ENCODE data around the gene DUSP28. TPM values are rescaled to one million over a fixed set of nuclear protein-coding genes. Genes with fewer than 3 reads are reported as not detected.

Gene DUSP28
- total and polyA plus RNA-seq, 2 of the 8 experiments (the other 6 are each of a cell fraction or from before 2014, with no cell fraction given), result 2.1 to 2.3 TPM

GRCh38 chr2:240611601-240612210, 51.5 kb downstream of the DUSP28 start:
- no peak overlapping the region for H2BK120ac ChIP-seq (replicated peaks; ENCODE audit: low read depth, low read length)
- no peak for DNase-seq (ENCODE audit: low read depth in 1 of 2, low spot score in 2 of 2)
- H4K91ac ChIP-seq (replicated peaks; ENCODE audit: insufficient read length, low read length), result no peak overlapping the region
- H3K4ac ChIP-seq (replicated peaks; ENCODE audit: insufficient read length, low read depth, low read length), result no peak overlapping the region
- H3K4me2 ChIP-seq (ENCODE audit: insufficient read depth in 1 of 2, low read depth in 2 of 2, low read length in 2 of 2), result no peak overlapping the region
- H3K18ac ChIP-seq (ENCODE audit: extremely low read depth, low read length), result no peak overlapping the region
- 90% methylated on average over 10 of the region's 10 CpGs; no CpG with 5 or more reads in 1 of the 2 experiments for WGBS, 2 experiments (ENCODE audit: extremely low coverage in 1 of 2, insufficient coverage in 1 of 2, insufficient read length in 1 of 2, insufficient replicate concordance in 2 of 2, low coverage in 1 of 2, low lambda C conversion rate in 2 of 2, missing lambda C conversion rate in 1 of 2)
- H2BK20ac ChIP-seq (ENCODE audit: low read length), result no peak overlapping the region
- H3K27ac ChIP-seq (ENCODE audit: low read depth, low read length), result no peak overlapping the region
- no peak overlapping the region for H3K14ac ChIP-seq (ENCODE audit: insufficient read length)
- no peak overlapping the region for H2AFZ ChIP-seq (ENCODE audit: low read length)
- no peaks in the 10 kb centered on the region for H3K4me1 ChIP-seq (replicated peaks in 1 of 4; ENCODE audit: control insufficient read depth in 3 of 4, insufficient read depth in 4 of 4, low read length in 3 of 4)
- POLR2A ChIA-PET (ENCODE audit: partially characterized antibody), result no interaction called here
- H3K9me3 ChIP-seq (ENCODE audit: insufficient read depth in 2 of 2, low read depth in 1 of 2, low read length in 1 of 2), result peaks cover 18 to 30% of the 10 kb centered on the region in 2 experiments
- H4K8ac ChIP-seq (ENCODE audit: extremely low read depth, insufficient read depth, low read length), result no peak overlapping the region
- no peak overlapping the region for H3K9ac ChIP-seq (replicated peaks in 1 of 4; ENCODE audit: extremely low read depth in 1 of 4, low read depth in 3 of 4, low read length in 3 of 4)
- no peak overlapping the region for H2BK12ac ChIP-seq (ENCODE audit: low read depth, low read length)
- peaks cover 9% of the 10 kb centered on the region; the same call in 1 of the 2 replicates for H3K23me2 ChIP-seq (ENCODE audit: low read depth, low read length)
- FAIRE-seq, result no peak
- H2BK5ac ChIP-seq (ENCODE audit: low read depth, low read length), result no peak overlapping the region
- H4K5ac ChIP-seq (ENCODE audit: insufficient read length, low read depth, low read length), result no peak overlapping the region
- H2BK15ac ChIP-seq (ENCODE audit: low read length), result no peak overlapping the region
- H2AK5ac ChIP-seq (ENCODE audit: low read depth, low read length), result no peak overlapping the region
- no peaks in the 10 kb centered on the region for H3K36me3 ChIP-seq (ENCODE audit: control insufficient read depth in 2 of 4, insufficient read depth in 4 of 4, low read length in 3 of 4)
- H3K23ac ChIP-seq (ENCODE audit: insufficient read length), result no peak overlapping the region
- H3K4me3 ChIP-seq (ENCODE audit: extremely low read depth in 1 of 4, insufficient read depth in 2 of 4, low read depth in 3 of 4, low read length in 4 of 4), result no peak overlapping the region
- H3K27me3 ChIP-seq (replicated peaks in 1 of 4; ENCODE audit: control insufficient read depth in 3 of 4, extremely low read depth in 1 of 4, insufficient read depth in 3 of 4, low read length in 3 of 4), result no peaks in the 10 kb centered on the region
- no peak overlapping the region for H3K56ac ChIP-seq (replicated peaks; ENCODE audit: insufficient read length, low read depth, low read length)
- no peaks in the 10 kb centered on the region for H3K79me1 ChIP-seq (ENCODE audit: low read depth, low read length)
- no peaks in the 10 kb centered on the region for H3K79me2 ChIP-seq (ENCODE audit: control insufficient read depth in 1 of 2, insufficient read depth in 2 of 2, low read length in 2 of 2)
- no peaks in the 10 kb centered on the region for H4K20me1 ChIP-seq (replicated peaks in 1 of 2; ENCODE audit: control insufficient read depth in 1 of 2, insufficient read depth in 2 of 2, low read length in 2 of 2)
- CTCF ChIA-PET (ENCODE audit: partially characterized antibody), result interaction anchor here (0.7 to 0.8 kb wide), 2 partner anchors 9 to 11 kb away, joined by 3 to 4 read pairs; no protein-coding TSS in a partner anchor
- TF ChIP-seq KDM4A (IDR thresholded peaks at IDR 0.05; ENCODE audit: low read depth, low read length, severe bottlenecking), result no peak
- TF ChIP-seq CHD1 (IDR thresholded peaks at IDR 0.05; ENCODE audit: low read depth, low read length), result no peak
- TF ChIP-seq ZNF274 (IDR thresholded peaks at IDR 0.05; ENCODE audit: borderline replicate concordance, extremely low read depth, low read length), result no peak
- no peak for TF ChIP-seq KDM5A (IDR thresholded peaks at IDR 0.05; ENCODE audit: low read length)
- no peak for TF ChIP-seq CEBPB (IDR thresholded peaks at IDR 0.05; ENCODE audit: low read depth, low read length)
- no peak for TF ChIP-seq HDAC2 (IDR thresholded peaks at IDR 0.05; ENCODE audit: borderline replicate concordance in 1 of 2, low read depth in 2 of 2, low read length in 2 of 2)
- no peak for TF ChIP-seq TEAD4 (IDR thresholded peaks at IDR 0.05; ENCODE audit: low read depth, low read length)
- TF ChIP-seq NANOG (IDR thresholded peaks at IDR 0.05; ENCODE audit: insufficient read depth, low read depth, low read length, poor library complexity, severe bottlenecking), result no peak
- TF ChIP-seq NRF1 (IDR thresholded peaks at IDR 0.05; ENCODE audit: low read depth, low read length), result no peak
- no peak for TF ChIP-seq TCF12 (IDR thresholded peaks at IDR 0.05; ENCODE audit: low read depth, low read length)
- TF ChIP-seq, protein P1, sequence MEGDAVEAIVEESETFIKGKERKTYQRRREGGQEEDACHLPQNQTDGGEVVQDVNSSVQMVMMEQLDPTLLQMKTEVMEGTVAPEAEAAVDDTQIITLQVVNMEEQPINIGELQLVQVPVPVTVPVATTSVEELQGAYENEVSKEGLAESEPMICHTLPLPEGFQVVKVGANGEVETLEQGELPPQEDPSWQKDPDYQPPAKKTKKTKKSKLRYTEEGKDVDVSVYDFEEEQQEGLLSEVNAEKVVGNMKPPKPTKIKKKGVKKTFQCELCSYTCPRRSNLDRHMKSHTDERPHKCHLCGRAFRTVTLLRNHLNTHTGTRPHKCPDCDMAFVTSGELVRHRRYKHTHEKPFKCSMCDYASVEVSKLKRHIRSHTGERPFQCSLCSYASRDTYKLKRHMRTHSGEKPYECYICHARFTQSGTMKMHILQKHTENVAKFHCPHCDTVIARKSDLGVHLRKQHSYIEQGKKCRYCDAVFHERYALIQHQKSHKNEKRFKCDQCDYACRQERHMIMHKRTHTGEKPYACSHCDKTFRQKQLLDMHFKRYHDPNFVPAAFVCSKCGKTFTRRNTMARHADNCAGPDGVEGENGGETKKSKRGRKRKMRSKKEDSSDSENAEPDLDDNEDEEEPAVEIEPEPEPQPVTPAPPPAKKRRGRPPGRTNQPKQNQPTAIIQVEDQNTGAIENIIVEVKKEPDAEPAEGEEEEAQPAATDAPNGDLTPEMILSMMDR (IDR thresholded peaks at IDR 0.05; ENCODE audit: control extremely low read depth in 1 of 3, insufficient read depth in 1 of 3, low read depth in 1 of 3, low read length in 3 of 3), result no peak

Data from H1 (cell line).